Activated CD8-positive, alpha-beta T cell treated with anti-CD3 and anti-CD28 coated beads, Interleukin-2, amount 10 ng/mL, durations not matched to agents 7 days and 5 days (primary cell): ENCODE data around the gene TASP1. TPM values are rescaled to one million over a fixed set of nuclear protein-coding genes. Genes with fewer than 3 reads are reported as not detected.
"Not testable (repeated sequence)": the region's sequence is repeated elsewhere in the genome, so short reads cannot be mapped to it uniquely, and the experiment has no call there.

Source experiments
- ATAC-seq: fragments of 150-1000 bp; cut with Tn5 transposase; one replicate; pipeline ENCODE4 v1.10.0; 2021; ENCODE audit warnings: moderate library complexity
- CTCF ChIA-PET: fragments of 350-600 bp; sonication (Branson Sonifier 250); formaldehyde crosslinking; loops from one replicate; lab custom pipeline; 2021; ENCODE audit warnings: antibody characterized with exemption; lab: Charles Lee
- POLR2A ChIA-PET: fragments of 350-600 bp; sonication (Branson Sonifier 250); formaldehyde crosslinking; loops from one replicate; lab custom pipeline; 2021; ENCODE audit warnings: antibody characterized with exemption; lab: Charles Lee
- DNase-seq: peaks from one replicate; pipeline ENCODE4 v3.0.0-alpha.2; 2020
- H3K27ac Mint-ChIP-seq: one replicate; pipeline ENCODE4 v1.8.0; 2021; ENCODE audit warnings: mild to moderate bottlenecking, mixed read lengths
- H3K27me3 Mint-ChIP-seq: one replicate; pipeline ENCODE4 v1.8.0; 2021; ENCODE audit warnings: low read depth, mixed read lengths
- H3K36me3 Mint-ChIP-seq: one replicate; pipeline ENCODE4 v1.8.0; 2021; ENCODE audit warnings: low read depth, mixed read lengths
- H3K4me1 Mint-ChIP-seq: one replicate; pipeline ENCODE4 v1.8.0; 2021; ENCODE audit warnings: low read depth, mixed read lengths
- H3K4me3 Mint-ChIP-seq: one replicate; pipeline ENCODE4 v1.8.0; 2021; ENCODE audit warnings: mild to moderate bottlenecking, mixed read lengths
- H3K9me3 Mint-ChIP-seq: one replicate; pipeline ENCODE4 v1.8.0; 2022; ENCODE audit warnings: mixed read lengths; ENCODE audit not compliant: insufficient read depth
- total RNA-seq, 2 experiments: library from RNA; stranded (reverse); gene quantifications; one replicate each; pipeline ENCODE4 v1.2.3, GENCODE V29; 2021

The TASP1 gene
- total RNA-seq, 2 experiments from 2014 or later = 9.6 to 11.8 TPM

DNA sequence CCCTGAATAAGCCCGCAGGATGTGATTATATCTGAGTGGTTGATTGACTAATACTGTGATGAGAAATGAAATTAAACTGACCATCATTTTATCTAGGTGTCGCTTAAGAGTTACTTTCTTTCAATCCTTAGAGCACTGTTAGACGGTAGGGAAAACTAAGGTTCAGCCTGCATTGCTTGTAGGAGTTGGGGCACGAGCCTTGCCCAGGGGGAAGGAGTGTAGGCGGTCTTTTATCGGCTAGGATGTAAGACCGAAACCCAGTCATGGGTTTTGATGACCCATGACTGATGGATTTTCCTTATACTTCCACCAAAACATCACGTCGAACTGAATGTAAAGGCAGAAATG lies 392 bp upstream of the TASP1 start:
- CTCF ChIA-PET = interaction anchor here (1.8 kb wide), 1 partner anchor 138 kb away, joined by 5 read pairs; no protein-coding TSS in a partner anchor
- H3K4me3 Mint-ChIP-seq = peak overlapping the region; percentile 87
- ATAC-seq = no peak
- H3K36me3 Mint-ChIP-seq = peaks cover 1% of the 10 kb centered on the region
- POLR2A ChIA-PET = interaction anchor here (0.9 kb wide), 1 partner anchor 147 kb away, joined by 5 read pairs; no protein-coding TSS in a partner anchor
- H3K4me1 Mint-ChIP-seq = peaks cover 30% of the 10 kb centered on the region
- H3K27me3 Mint-ChIP-seq = peaks cover 8% of the 10 kb centered on the region
- H3K9me3 Mint-ChIP-seq = no peaks in the 10 kb centered on the region
- no peak for DNase-seq
- peak overlapping the region; percentile 60 for H3K27ac Mint-ChIP-seq

DNA sequence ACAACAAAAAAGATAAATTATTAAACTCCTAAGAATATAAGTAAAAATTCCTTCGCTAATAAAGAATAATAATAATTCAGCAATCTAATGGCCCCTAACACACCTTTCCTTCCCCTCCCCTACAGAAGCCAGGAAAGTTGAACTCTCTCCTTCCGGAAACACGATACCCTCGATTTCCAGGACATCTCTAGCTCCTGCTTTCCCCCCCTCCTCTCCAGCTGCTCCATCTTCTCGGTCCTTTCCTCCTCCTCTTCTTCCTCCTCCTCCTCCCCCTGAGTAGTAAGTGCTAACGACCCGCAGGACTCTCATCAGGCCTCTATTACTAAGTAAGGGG lies 603 bp downstream of the TASP1 start:
- CTCF ChIA-PET = interaction anchor here (0.5 to 1.8 kb wide), 2 partner anchors 92 to 139 kb away, joined by 3 to 5 read pairs; no protein-coding TSS in a partner anchor
- H3K36me3 Mint-ChIP-seq = peaks cover 2% of the 10 kb centered on the region
- DNase-seq (no peak), ATAC-seq (no peak)
- no peaks in the 10 kb centered on the region for H3K9me3 Mint-ChIP-seq
- peak overlapping the region; percentile 60 for H3K27ac Mint-ChIP-seq
- peaks cover 30% of the 10 kb centered on the region for H3K4me1 Mint-ChIP-seq
- H3K4me3 Mint-ChIP-seq = peak overlapping the region; percentile 87
- H3K27me3 Mint-ChIP-seq = peaks cover 3% of the 10 kb centered on the region
- POLR2A ChIA-PET = interaction anchor here (0.7 kb wide), 1 partner anchor 28 kb away, joined by 4 read pairs; no protein-coding TSS in a partner anchor

- Mint-ChIP-seq H3K27me3 (no peaks in the 10 kb centered on the region), H3K4me1 (peaks cover 18% of the 10 kb centered on the region), H3K4me3 (no peak overlapping the region), H3K9me3 (no peaks in the 10 kb centered on the region), H3K27ac (no peak overlapping the region), H3K36me3 (peaks cover 14% of the 10 kb centered on the region)
- ATAC-seq (no peak), DNase-seq (no peak)
- CTCF ChIA-PET = no interaction called here
- POLR2A ChIA-PET = no interaction called here
These were observed 6.3 kb downstream of the TASP1 start for GRCh38 chr20:13632431-13632830.

GRCh38 chr20:13627525-13627924 lies 11.2 kb downstream of the TASP1 start:
- peaks cover 14% of the 10 kb centered on the region for H3K36me3 Mint-ChIP-seq
- H3K27ac Mint-ChIP-seq, ATAC-seq, H3K9me3 Mint-ChIP-seq, H3K27me3 Mint-ChIP-seq, H3K4me1 Mint-ChIP-seq, H3K4me3 Mint-ChIP-seq, CTCF ChIA-PET, POLR2A ChIA-PET, DNase-seq: not testable (repeated sequence)

GRCh38 chr20:13626724-13627123 lies 12.0 kb downstream of the TASP1 start:
- no peak for DNase-seq
- CTCF ChIA-PET = no interaction called here

GRCh38 chr20:13625304-13625979 lies 13.3 kb downstream of the TASP1 start:
- DNase-seq (no peak), ATAC-seq (no peak)
- peaks cover 14% of the 10 kb centered on the region for H3K36me3 Mint-ChIP-seq
- POLR2A ChIA-PET = no interaction called here
- no peaks in the 10 kb centered on the region for H3K4me1 Mint-ChIP-seq
- no peaks in the 10 kb centered on the region for H3K9me3 Mint-ChIP-seq
- CTCF ChIA-PET = interaction anchor here (1.0 to 1.2 kb wide), 2 partner anchors 14 to 79 kb away, joined by 3 to 6 read pairs; no protein-coding TSS in a partner anchor
- no peak overlapping the region for H3K27ac Mint-ChIP-seq
- no peaks in the 10 kb centered on the region for H3K27me3 Mint-ChIP-seq
- no peak overlapping the region for H3K4me3 Mint-ChIP-seq

More at GRCh38 chr20:13626724-13627123, 12.0 kb downstream of the TASP1 start:
- H3K27ac Mint-ChIP-seq = no peak overlapping the region
- ATAC-seq = no peak
- no peaks in the 10 kb centered on the region for H3K27me3 Mint-ChIP-seq
- POLR2A ChIA-PET = no interaction called here
- no peaks in the 10 kb centered on the region for H3K4me1 Mint-ChIP-seq
- no peak overlapping the region for H3K4me3 Mint-ChIP-seq
- no peaks in the 10 kb centered on the region for H3K9me3 Mint-ChIP-seq
- peaks cover 14% of the 10 kb centered on the region for H3K36me3 Mint-ChIP-seq

DNA sequence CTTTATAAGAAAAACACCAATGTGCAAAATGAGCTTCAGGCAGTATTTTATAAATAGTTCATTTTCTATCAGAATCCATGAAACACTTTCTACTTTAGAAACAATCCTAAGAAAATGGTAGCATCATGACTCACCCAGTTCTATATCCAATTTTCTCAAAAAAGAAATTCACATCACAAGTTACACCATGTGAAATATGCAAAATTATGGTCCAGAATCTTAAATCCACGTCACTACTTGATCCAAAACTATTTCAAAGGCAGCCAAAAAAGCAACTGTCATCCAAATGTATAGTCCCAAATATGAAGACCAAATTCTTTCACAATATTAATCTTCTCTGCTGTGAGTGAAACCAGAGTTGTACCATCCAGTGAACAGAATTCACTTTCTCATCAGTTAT lies 19.3 kb downstream of the TASP1 start:
- H3K4me1 Mint-ChIP-seq, H3K36me3 Mint-ChIP-seq, H3K4me3 Mint-ChIP-seq, DNase-seq, ATAC-seq, H3K9me3 Mint-ChIP-seq, POLR2A ChIA-PET, H3K27ac Mint-ChIP-seq, CTCF ChIA-PET, H3K27me3 Mint-ChIP-seq: not testable (repeated sequence)

- POLR2A ChIA-PET = not testable (repeated sequence)
- CTCF ChIA-PET = interaction anchor here (0.6 kb wide), 1 partner anchor 154 kb away, joined by 3 read pairs; no protein-coding TSS in a partner anchor
These were observed 20.3 kb downstream of the TASP1 start for GRCh38 chr20:13618456-13618855.

GRCh38 chr20:13617585-13617984 lies 21.1 kb downstream of the TASP1 start:
- H3K27ac Mint-ChIP-seq, H3K36me3 Mint-ChIP-seq, H3K4me3 Mint-ChIP-seq, DNase-seq, H3K4me1 Mint-ChIP-seq, H3K9me3 Mint-ChIP-seq, H3K27me3 Mint-ChIP-seq, ATAC-seq, POLR2A ChIA-PET, CTCF ChIA-PET: not testable (repeated sequence)

More at GRCh38 chr20:13618456-13618855, 20.3 kb downstream of the TASP1 start:
- not testable (repeated sequence) for ATAC-seq, H3K36me3 Mint-ChIP-seq, H3K27ac Mint-ChIP-seq, H3K27me3 Mint-ChIP-seq, H3K4me1 Mint-ChIP-seq, H3K4me3 Mint-ChIP-seq, H3K9me3 Mint-ChIP-seq, DNase-seq

DNA sequence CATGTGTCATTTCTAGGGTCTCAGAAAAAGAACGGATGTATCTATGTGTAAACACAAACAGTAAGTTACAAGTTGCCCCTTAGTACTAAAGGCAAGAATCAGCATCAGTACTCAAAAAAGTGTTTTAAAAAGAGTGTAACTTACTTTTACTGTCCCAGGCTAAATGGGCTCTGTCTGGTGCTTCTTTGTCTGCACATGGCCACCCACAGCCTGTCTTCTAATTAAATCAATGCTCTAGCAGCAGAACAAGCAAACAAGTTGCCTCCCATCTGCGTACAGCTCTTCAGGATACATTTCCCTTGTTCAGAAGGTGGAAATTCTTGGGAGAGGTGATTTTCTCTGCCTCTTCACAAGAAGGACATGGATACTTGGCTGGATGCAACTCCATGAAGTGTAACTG lies 22.0 kb downstream of the TASP1 start:
- H3K27ac Mint-ChIP-seq, H3K27me3 Mint-ChIP-seq, H3K36me3 Mint-ChIP-seq, CTCF ChIA-PET, DNase-seq, H3K9me3 Mint-ChIP-seq, H3K4me3 Mint-ChIP-seq, H3K4me1 Mint-ChIP-seq, ATAC-seq, POLR2A ChIA-PET: not testable (repeated sequence)

DNA sequence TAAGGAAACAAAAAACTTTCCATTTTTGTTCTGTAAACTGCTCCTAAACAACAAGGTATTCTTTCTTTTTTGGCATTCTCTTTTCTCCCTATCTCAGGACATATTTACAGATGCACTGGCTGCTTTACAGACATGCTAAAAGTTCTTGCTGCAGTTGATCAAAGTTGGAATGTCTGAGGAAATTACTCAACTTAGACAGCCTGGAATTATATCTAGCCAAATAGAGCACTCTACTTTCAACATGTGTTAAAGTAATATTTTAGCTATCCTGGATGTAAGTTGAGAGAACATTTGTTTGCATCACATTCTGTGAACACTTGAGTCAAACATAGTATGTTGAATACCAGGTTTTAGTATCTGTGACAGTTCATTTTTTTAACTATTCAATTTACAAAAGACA lies 24.8 kb downstream of the TASP1 start:
- no peak for ATAC-seq
- Mint-ChIP-seq H3K4me3 (no peak overlapping the region), H3K27ac (no peak overlapping the region), H3K36me3 (peaks cover under 1% of the 10 kb centered on the region), H3K4me1 (no peaks in the 10 kb centered on the region), H3K27me3 (no peaks in the 10 kb centered on the region), H3K9me3 (no peaks in the 10 kb centered on the region)
- no peak for DNase-seq
- POLR2A ChIA-PET = no interaction called here
- CTCF ChIA-PET = interaction anchor here (1.1 kb wide), 1 partner anchor 13 kb away, joined by 3 read pairs; no protein-coding TSS in a partner anchor

- Mint-ChIP-seq H3K9me3 (no peaks in the 10 kb centered on the region), H3K4me1 (no peaks in the 10 kb centered on the region), H3K4me3 (no peak overlapping the region), H3K27me3 (no peaks in the 10 kb centered on the region), H3K27ac (no peak overlapping the region), H3K36me3 (peaks cover 7% of the 10 kb centered on the region)
- ChIA-PET CTCF (interaction anchor here (1.4 to 2.0 kb wide), 5 partner anchors 9 to 177 kb away, joined by 3 to 10 read pairs (median 5); no protein-coding TSS in a partner anchor), POLR2A (no interaction called here)
- no peak for DNase-seq
- ATAC-seq = no peak
These were observed 27.1 kb downstream of the TASP1 start for GRCh38 chr20:13611611-13612125.
